Fibroblast of skin of scalp (primary cell): Measurements from ENCODE around the gene TBC1D20.
"Not testable (repeated sequence)": the region's sequence is repeated elsewhere in the genome, so short reads cannot be mapped to it uniquely, and the experiment has no call there.

ENCODE experiments used
- DNase-seq: peaks from one replicate; pipeline ENCODE4 v3.0.0-alpha.2; 2013

The TBC1D20 gene

GRCh38 chr20:400454-401275 is 61.7 kb downstream of the TBC1D20 start:
- no peak for DNase-seq

DNA sequence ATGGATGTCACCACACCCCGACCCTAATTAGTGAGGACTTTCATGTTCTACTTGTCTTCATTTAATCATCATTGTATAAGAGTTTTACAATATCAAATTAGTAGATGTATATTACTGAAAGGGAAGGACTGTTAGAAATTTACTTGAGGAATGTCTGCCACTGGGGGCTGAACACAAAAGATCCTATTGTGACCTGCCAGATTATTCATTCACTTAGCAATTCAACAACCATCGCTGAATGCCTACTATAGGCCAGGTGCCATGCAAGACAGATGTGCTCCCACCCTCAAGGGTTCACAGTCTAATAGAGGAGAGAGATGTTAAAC is 62.2 kb downstream of the TBC1D20 start:
- no peak for DNase-seq

DNA sequence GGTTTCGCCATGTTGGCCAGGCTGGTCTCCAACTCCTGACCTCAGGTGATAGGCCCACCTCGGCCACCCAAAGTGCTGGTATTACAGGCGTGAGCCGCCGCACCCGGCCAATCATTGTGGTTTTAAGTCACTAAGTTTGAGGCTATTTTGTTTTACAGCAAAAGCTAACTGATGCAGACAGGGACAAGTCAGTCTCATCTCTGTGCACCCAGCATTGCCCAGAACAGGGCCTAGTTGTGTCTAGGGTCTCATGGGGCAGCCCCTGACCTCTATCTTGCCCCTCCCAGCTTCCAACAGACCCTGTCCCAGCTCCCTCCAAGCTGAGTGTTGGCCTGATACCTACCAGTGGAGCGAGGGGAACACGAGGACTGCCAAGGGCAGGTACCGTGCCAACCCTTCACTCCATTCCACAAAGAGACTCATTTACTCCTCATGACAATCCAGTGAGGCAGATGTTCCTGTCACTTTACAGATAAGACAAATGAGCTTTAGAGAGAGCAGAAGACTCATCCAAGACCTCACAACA is 63.1 kb downstream of the TBC1D20 start:
- DNase-seq: no peak

DNA sequence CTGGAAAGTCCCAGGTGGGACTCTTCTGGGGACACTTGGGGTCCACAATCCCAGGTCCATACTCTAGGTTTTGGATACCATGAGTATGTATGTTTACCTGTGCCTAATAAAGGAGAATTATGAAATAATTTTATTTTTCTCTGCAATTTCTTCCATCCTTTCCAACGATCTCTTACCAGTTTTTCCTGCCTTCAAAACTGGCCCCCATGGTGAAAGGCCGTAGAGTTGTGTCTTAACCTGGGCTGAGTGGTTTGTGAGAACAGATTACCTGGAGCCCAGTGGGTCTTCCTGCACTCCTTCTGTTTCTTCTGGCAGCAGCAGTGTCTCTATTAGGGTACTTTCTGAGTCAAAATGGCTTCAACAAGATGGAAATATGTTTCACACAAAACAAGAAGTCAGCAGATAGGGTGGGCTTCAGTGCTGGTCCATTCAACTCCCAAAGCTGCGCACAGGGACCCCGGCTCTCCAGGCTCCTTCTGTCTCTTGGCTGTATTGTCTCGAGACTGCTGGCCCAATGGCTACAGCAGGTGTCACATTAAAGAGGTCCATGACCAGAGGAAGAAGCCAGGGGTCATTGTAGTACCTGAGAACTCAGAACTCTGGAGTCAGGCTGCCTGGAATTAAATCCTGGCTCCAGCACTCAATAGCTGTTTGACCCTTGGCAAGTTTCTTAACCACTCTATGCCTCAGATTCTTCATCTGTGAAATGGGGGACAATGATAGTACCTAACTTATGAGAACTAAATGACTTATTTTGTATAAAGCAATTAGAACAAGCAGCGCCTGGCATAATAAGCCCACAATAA is 64.7 kb downstream of the TBC1D20 start:
- no peak for DNase-seq

- no peak for DNase-seq
These were observed 65.5 kb downstream of the TBC1D20 start for GRCh38 chr20:396619-397431.

- no peak for DNase-seq
These were observed 66.1 kb downstream of the TBC1D20 start for GRCh38 chr20:396252-396618.

DNA sequence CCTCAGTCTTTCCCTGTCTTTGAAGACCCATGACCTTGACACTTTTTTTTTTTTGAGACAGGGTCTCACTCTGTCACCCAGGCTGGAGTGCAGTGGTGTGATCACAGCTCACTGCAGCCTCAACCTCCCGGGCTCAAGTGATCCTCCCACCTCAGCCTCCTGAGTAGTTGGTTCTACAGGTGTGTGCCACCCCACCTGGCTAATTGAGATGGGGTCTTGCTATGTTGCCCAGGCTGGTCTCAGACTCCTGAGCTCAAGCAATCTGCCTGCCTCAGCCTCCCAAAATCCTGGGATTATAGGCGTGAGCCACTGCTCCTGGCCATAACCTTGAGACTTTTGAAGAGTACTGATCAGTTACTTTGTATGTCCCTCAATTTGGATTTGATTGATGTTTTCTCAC is 69.0 kb downstream of the TBC1D20 start:
- not testable (repeated sequence) for DNase-seq

DNA sequence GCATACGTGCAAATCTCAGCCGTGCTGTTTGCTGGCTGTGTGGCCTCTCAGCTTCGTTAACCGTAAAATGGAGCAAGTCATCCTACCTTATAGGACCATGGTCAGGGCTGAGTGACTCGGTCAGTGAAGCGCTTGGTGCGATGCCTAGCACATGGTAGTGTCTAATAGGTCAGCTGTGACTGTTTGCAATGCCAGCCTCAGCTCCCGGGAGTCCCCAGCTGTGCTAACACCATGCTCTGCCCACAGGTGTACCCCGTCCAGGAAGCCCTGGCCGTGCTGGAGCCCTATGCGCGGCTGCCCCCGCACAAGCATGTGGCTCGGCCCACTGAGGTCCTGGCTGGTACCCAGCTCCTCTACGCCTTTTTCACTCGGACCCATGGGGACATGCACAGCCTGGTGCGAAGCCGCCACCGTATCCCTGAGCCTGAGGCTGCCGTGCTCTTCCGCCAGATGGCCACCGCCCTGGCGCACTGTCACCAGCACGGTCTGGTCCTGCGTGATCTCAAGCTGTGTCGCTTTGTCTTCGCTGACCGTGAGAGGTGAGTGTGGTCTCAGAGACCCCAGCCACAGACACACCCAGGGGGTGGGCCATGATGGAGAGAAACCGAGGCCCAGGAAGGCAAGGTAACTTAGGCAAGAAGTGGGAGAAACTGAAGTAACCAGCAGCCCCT is 71.2 kb downstream of the TBC1D20 start:
- DNase-seq: no peak

GRCh38 chr20:389220-389619 is 73.1 kb downstream of the TBC1D20 start:
- DNase-seq: no peak

- DNase-seq: no peak
These were observed 74.0 kb downstream of the TBC1D20 start for GRCh38 chr20:388034-388994.

DNA sequence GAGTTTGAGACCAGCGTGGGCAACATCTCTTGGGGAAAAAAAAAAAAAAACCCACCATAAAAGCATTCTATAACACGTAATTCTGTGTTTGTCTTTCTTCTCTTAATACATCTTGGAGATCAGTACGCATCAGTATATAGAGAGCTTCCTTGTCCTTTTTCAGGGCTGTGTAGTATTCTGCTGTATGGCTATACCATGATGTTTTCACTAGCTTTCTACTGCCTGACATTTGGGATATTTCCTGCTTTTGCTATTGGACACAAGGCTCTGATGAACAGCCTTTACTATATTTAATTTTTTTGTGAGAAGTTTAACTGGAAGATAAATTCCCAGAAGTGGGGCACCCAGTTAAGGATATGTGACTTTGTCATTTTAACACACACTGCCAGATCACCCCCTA is 74.8 kb downstream of the TBC1D20 start:
- DNase-seq: no peak

- not testable (repeated sequence) for DNase-seq
These were observed 75.7 kb downstream of the TBC1D20 start for GRCh38 chr20:386634-387033.
